ENCODE measurements around the gene ZCCHC14. TPM values are rescaled to one million over a fixed set of nuclear protein-coding genes. Genes with fewer than 3 reads are reported as not detected.

Gene ZCCHC14
- total RNA-seq, 1 donor from 2014 or later, result 15.9 TPM

DNA sequence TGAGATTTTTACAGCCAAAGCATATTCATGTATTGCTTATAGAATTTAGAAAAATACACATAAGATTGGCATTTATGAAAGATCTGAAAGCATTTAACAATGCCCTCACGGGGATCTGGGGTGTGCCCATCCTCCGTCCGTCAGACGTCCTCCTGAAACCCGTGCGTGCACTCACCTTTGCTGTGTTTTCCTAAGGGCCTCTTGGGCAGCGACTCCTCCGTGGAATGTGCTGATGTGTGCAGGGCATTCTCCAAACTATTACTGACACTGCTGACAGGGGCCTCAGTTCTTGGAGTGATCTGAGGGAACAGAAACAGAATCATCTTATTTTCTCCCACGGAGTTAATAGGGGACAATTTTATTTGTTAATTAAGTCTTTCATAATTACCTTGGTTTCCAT is 33.0 kb downstream of the ZCCHC14 start:
- Histone ChIP-seq H3K4me1 (peaks cover 60% of the 10 kb centered on the region), H3K27me3 (ENCODE audit: low read depth) (no peaks in the 10 kb centered on the region), H3K4me3 (no peak overlapping the region), H3K9me3 (replicated peaks) (no peaks in the 10 kb centered on the region), H3K36me3 (peaks cover 34% of the 10 kb centered on the region), H3K27ac (replicated peaks) (no peak overlapping the region)
- no peak for TF ChIP-seq CTCF (IDR thresholded peaks at IDR 0.05; ENCODE audit: borderline replicate concordance)
- no peak for DNase-seq
- intact Hi-C loops (cut with micrococcal nuclease), result no loop called here

- H3K27ac ChIP-seq (replicated peaks), result no peak overlapping the region
- intact Hi-C loops (cut with micrococcal nuclease), result no loop called here
- H3K36me3 ChIP-seq, result peaks cover 40% of the 10 kb centered on the region
- no peaks in the 10 kb centered on the region for H3K9me3 ChIP-seq (replicated peaks)
- no peaks in the 10 kb centered on the region for H3K27me3 ChIP-seq (ENCODE audit: low read depth)
- H3K4me3 ChIP-seq, result no peak overlapping the region
- H3K4me1 ChIP-seq, result peaks cover 56% of the 10 kb centered on the region
- DNase-seq, result no peak
- no peak for TF ChIP-seq CTCF (IDR thresholded peaks at IDR 0.05; ENCODE audit: borderline replicate concordance)
These were observed 33.8 kb downstream of the ZCCHC14 start for GRCh38 chr16:87459027-87459426.

DNA sequence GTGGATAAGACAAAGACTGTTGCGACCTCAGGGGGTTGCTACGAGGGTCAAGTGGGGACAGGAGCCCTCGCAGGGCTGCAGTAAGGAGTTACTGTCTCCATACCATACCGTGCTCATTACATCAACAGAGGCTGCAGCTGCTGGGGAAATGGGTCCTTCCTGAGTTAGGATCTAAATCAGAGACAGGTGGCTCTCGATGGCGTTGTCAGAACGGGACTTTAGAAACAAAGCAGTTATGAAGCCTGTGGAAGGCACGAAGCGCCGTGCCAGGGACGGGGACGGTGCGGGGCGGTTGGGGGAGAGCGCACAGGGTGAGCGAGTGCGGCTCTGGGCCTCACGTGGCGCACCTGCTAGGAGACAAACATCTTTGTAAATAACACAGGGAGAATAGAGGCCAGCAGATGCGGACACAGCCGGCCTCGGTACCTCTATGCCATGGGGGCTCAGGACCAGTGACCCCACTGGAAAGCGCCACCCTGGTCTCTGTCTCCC is 34.4 kb downstream of the ZCCHC14 start:
- Histone ChIP-seq H3K36me3 (peaks cover 41% of the 10 kb centered on the region), H3K4me3 (no peak overlapping the region), H3K9me3 (replicated peaks) (no peaks in the 10 kb centered on the region), H3K27me3 (ENCODE audit: low read depth) (no peaks in the 10 kb centered on the region), H3K27ac (replicated peaks) (peak overlapping the region; percentile 32), H3K4me1 (peaks cover 54% of the 10 kb centered on the region)
- no peak for DNase-seq
- TF ChIP-seq CTCF (IDR thresholded peaks at IDR 0.05; ENCODE audit: borderline replicate concordance), result no peak
- intact Hi-C loops (cut with micrococcal nuclease), result no loop called here

- Histone ChIP-seq H3K27me3 (ENCODE audit: low read depth) (no peaks in the 10 kb centered on the region), H3K9me3 (replicated peaks) (no peaks in the 10 kb centered on the region), H3K27ac (replicated peaks) (peak overlapping the region; percentile 32), H3K4me1 (peaks cover 48% of the 10 kb centered on the region), H3K4me3 (no peak overlapping the region), H3K36me3 (peaks cover 46% of the 10 kb centered on the region)
- no peak for TF ChIP-seq CTCF (IDR thresholded peaks at IDR 0.05; ENCODE audit: borderline replicate concordance)
- no peak for DNase-seq
- intact Hi-C loops (cut with micrococcal nuclease), result no loop called here
These were observed 35.0 kb downstream of the ZCCHC14 start for GRCh38 chr16:87457709-87458423.

DNA sequence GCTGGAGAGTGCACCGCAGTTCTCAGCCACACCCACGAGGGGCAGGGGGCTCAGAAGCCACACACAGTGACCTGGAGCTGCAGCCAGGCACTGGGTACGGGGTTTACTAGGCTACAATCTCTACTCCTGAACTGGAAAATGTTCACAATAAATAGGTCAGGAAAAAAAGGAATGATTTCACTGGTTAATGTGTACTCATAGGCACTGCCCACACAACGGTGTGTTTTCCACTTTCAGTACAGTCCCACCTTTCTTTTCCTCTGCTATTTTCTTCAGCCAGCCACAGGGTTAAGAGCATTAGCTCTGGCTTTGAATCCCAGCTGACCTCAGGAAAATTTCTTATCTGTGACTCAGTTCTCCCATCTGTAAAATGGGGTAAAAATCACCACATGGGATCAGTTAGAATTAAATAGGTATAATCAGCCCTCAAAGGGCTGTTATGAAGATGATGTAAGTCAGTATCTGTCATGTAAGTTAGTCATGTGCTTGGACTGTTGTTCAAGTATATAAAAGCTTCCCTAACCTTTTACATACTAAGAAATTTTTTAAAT is 35.7 kb downstream of the ZCCHC14 start:
- Histone ChIP-seq H3K27me3 (ENCODE audit: low read depth) (no peaks in the 10 kb centered on the region), H3K9me3 (replicated peaks) (no peaks in the 10 kb centered on the region), H3K27ac (replicated peaks) (no peak overlapping the region), H3K4me1 (peaks cover 41% of the 10 kb centered on the region), H3K4me3 (no peak overlapping the region), H3K36me3 (peaks cover 51% of the 10 kb centered on the region)
- no peak for DNase-seq
- no peak for TF ChIP-seq CTCF (IDR thresholded peaks at IDR 0.05; ENCODE audit: borderline replicate concordance)
- intact Hi-C loops (cut with micrococcal nuclease), result no loop called here
